ENCODE measurements around the gene EFS.

EFS gene

GRCh38 chr14:23324455-23324846 lies 40.5 kb downstream of the EFS start:
- DNase-seq, result no peak

DNA sequence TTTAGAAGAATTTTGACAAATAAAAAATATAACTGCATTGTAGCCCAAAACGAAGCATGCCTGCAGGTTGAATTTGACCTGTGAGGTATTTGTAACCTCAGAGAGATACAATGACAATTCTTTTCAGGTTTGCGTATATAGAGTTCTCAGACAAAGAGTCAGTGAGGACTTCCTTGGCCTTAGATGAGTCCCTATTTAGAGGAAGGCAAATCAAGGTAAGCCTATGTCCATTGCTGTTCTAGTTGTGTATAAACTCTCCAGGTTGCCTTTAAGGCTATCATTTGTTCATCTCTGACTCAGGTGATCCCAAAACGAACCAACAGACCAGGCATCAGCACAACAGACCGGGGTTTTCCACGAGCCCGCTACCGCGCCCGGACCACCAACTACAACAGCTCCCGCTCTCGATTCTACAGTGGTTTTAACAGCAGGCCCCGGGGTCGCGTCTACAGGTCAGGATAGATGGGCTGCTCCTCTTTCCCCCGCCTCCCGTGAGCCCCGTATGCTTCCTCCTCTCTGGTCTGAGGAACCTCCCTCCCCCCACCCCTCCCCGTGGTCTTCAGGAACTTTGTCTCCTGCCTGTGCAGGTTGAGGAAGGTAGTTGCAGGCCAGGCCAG lies 41.0 kb downstream of the EFS start:
- no peak for DNase-seq

DNA sequence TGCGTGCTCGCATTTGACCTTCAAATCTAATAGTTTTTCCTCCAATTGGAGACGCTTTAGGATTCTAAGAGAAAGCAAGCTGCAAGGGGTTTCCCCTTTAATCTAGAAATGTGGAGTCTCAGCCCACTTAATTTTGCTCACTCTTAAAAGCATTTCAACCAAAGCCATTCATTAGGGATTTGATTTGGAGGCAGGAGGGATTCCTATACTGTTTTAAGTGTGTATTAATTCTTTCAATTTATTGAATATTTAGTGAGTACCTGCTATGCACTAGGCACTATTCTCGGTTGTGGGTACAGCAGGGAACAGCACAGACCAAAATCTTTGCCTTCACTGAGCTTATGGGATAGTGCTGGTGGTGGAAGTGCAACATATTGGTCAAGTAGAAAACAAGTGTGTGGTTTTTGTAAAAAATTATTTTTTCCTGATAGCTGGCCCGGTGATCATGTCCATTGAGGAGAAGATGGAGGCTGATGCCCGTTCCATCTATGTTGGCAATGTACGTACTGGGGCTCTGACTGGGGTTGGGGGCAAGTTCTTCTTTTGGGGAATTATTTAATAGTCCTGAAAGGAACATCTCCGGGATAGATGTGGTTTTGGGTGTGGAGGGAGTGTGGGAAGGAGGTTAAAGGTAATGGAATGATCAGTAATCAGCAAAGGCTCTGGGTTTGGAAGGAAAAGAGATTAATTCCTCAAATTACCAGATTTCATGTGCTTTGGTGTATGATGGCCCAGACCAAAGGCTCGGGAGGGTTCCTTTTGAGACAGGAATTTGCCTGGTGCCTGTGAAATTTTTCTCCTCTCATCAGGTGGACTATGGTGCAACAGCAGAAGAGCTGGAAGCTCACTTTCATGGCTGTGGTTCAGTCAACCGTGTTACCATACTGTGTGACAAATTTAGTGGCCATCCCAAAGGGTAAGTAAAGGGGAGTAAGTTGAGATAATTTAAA lies 42.1 kb downstream of the EFS start:
- no peak for DNase-seq

- peak in 1 of 2 experiments; percentile 18 for DNase-seq
Observed at GRCh38 chr14:23321572-23322547, 43.1 kb downstream of the EFS start.

GRCh38 chr14:23320584-23321571 lies 44.1 kb downstream of the EFS start, which contains the start of gene PABPN1:
PABPN1 (plus strand) TSS chr14:23321457; CDS start chr14:23321470, 13 bp downstream.
- DNase-seq, result peak; percentile 99 to 100

GRCh38 chr14:23319746-23320583 lies 45.0 kb downstream of the EFS start:
- DNase-seq, result no peak

- no peak for DNase-seq
Observed at GRCh38 chr14:23316300-23316699, 48.7 kb downstream of the EFS start.

- DNase-seq, result no peak
Observed at GRCh38 chr14:23310546-23310945, 54.4 kb downstream of the EFS start.

GRCh38 chr14:23308721-23309445 lies 56.1 kb downstream of the EFS start:
- no peak for DNase-seq

DNA sequence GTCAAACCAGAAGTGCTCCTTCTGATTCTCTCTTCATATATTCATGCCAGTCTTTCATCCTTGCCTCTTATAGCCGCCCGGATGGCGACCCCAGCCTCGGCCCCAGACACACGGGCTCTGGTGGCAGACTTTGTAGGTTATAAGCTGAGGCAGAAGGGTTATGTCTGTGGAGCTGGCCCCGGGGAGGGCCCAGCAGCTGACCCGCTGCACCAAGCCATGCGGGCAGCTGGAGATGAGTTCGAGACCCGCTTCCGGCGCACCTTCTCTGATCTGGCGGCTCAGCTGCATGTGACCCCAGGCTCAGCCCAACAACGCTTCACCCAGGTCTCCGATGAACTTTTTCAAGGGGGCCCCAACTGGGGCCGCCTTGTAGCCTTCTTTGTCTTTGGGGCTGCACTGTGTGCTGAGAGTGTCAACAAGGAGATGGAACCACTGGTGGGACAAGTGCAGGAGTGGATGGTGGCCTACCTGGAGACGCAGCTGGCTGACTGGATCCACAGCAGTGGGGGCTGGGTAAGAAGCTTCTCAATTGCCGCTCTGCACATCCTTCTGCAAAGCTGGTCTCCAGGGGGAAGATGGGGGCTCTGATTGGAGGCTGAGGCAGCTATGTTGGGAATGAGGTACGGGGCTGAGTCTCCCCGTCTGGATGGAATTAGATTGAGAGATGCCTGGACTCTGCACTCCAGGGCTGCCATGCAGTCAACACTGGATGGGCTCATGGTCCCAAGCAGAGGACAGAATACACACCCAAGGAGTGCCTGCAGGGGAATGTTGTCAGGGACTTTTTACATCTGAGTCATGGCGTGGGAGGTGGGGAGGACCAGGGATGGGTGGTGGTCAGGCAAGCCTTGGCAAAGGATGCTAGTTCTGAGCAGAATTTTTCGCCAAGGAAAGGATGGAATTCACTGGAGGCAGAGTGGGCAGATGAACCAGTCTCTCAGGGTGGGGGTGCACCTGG lies 57.0 kb downstream of the EFS start:
- no peak for DNase-seq

DNA sequence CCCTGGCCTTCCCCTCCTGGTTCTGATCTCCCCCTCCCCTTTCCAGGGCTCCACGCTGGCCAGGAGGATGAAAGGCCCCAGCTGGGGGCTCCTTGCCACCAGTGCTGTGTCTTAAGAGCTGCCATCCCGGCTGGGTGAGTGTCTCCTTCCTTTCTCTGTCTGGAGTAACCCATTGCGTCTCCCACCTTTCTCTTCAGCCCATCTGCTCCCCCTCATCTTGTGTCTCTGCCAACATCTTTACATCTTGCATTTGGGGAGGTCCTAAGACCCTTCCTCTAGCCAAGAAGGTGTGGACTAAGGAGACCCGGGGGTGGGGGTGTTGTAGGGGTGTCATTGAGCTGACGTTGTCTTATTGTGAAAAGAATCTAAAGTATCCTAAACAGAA lies 57.8 kb downstream of the EFS start:
- DNase-seq, result no peak

GRCh38 chr14:23306412-23307145 lies 58.4 kb downstream of the EFS start, which contains the start of gene BCL2L2:
BCL2L2 (plus strand) TSS chr14:23306833; CDS start chr14:23307768, 935 bp downstream.
- peak; percentile 61 to 67 for DNase-seq
